GM23338 (cell line): Measurements from ENCODE around the gene PPP1R7. TPM values are rescaled to one million over a fixed set of nuclear protein-coding genes. Genes with fewer than 3 reads are reported as not detected.

ENCODE experiments used
- ATAC-seq: fragments of 200-7000 bp; cut with Tn5 transposase; 3 replicates; pipeline ENCODE4 v1.9.1; 2020
- DNase-seq: peaks from one replicate; pipeline ENCODE4 v3.0.0-alpha.2; 2015; ENCODE audit warnings: low spot score
- H2AFZ ChIP-seq: fragments of 200-600 bp; sonication (generic); 2 replicates; pipeline ENCODE4 v1.8.0; 2016; ENCODE audit warnings: antibody characterized with exemption, mild to moderate bottlenecking, moderate library complexity
- H3F3A ChIP-seq: fragments of 200-600 bp; sonication (generic); replicated peaks from 2 replicates; pipeline ENCODE4 v1.8.0; 2017; ENCODE audit warnings: antibody characterized with exemption, mixed run types, low read depth
- H3K27ac ChIP-seq: fragments of 200-600 bp; sonication (generic); 2 replicates; pipeline ENCODE4 v1.6.1; 2016; ENCODE audit warnings: low read depth
- H3K27me3 ChIP-seq: fragments of 200-600 bp; sonication (generic); 2 replicates; pipeline ENCODE4 v1.8.0; 2016; ENCODE audit warnings: mild to moderate bottlenecking, mixed run types, moderate library complexity; ENCODE audit not compliant: insufficient read depth
- H3K36me3 ChIP-seq: fragments of 200-600 bp; sonication (generic); 2 replicates; pipeline ENCODE4 v1.8.0; 2016; ENCODE audit warnings: mild to moderate bottlenecking; ENCODE audit not compliant: insufficient read depth
- H3K4me1 ChIP-seq: fragments of 200-600 bp; sonication (generic); 2 replicates; pipeline ENCODE4 v1.8.0; 2016; ENCODE audit warnings: mild to moderate bottlenecking, moderate library complexity; ENCODE audit not compliant: insufficient read depth
- H3K4me2 ChIP-seq: fragments of 200-600 bp; sonication (generic); 2 replicates; pipeline ENCODE4 v1.7.1; 2017; ENCODE audit warnings: mixed run types
- H3K4me3 ChIP-seq: fragments of 200-600 bp; sonication (generic); 2 replicates; pipeline ENCODE4 v1.6.1; 2016; ENCODE audit warnings: mixed run types
- H3K79me2 ChIP-seq: fragments of 200-600 bp; sonication (generic); replicated peaks from 2 replicates; pipeline ENCODE4 v1.8.0; 2017; ENCODE audit warnings: mild to moderate bottlenecking; ENCODE audit not compliant: insufficient read depth
- H3K9me2 ChIP-seq: fragments of 200-600 bp; sonication (generic); 2 replicates; pipeline ENCODE4 v1.8.0; 2017; ENCODE audit not compliant: insufficient read depth
- H4K20me1 ChIP-seq: fragments of 200-600 bp; sonication (generic); replicated peaks from 2 replicates; pipeline ENCODE4 v1.8.0; 2017; ENCODE audit warnings: mild to moderate bottlenecking; ENCODE audit not compliant: insufficient read depth
- H3K27ac Mint-ChIP-seq: 2 replicates; pipeline ENCODE4 v1.8.0; 2020; ENCODE audit warnings: inconsistent platforms, mild to moderate bottlenecking, moderate library complexity, mixed read lengths
- H3K27me3 Mint-ChIP-seq: 3 replicates; pipeline ENCODE4 v1.8.0; 2022; ENCODE audit warnings: low read depth, mild to moderate bottlenecking, moderate library complexity, mixed read lengths, inconsistent platforms; ENCODE audit not compliant: insufficient read depth, poor library complexity
- H3K36me3 Mint-ChIP-seq: 3 replicates; pipeline ENCODE4 v1.8.0; 2021; ENCODE audit warnings: low read depth, mild to moderate bottlenecking, inconsistent platforms, moderate library complexity, mixed read lengths
- H3K4me1 Mint-ChIP-seq: 3 replicates; pipeline ENCODE4 v1.8.0; 2020; ENCODE audit warnings: mild to moderate bottlenecking, inconsistent platforms, mixed read lengths
- H3K4me3 Mint-ChIP-seq: 3 replicates; pipeline ENCODE4 v1.8.0; 2021; ENCODE audit warnings: moderate library complexity, mild to moderate bottlenecking, inconsistent platforms, mixed read lengths
- H3K9me3 Mint-ChIP-seq: 3 replicates; pipeline ENCODE4 v1.8.0; 2020; ENCODE audit warnings: moderate library complexity, mild to moderate bottlenecking, inconsistent platforms, mixed read lengths
- CREB1 ChIP-seq: fragments of 250-450 bp; sonication (Bioruptor Pico); IDR thresholded peaks from 2 replicates; pipeline ENCODE4 v1.5.0; 2020; ENCODE audit warnings: low read depth, mild to moderate bottlenecking, moderate library complexity
- CTCF ChIP-seq, 2 experiments: fragments of 200-600 bp in 1 of 2; sonication (generic) in 1 of 2; conservative IDR thresholded peaks; 2 replicates each; pipeline versions ENCODE4 v1.5.1 to v1.6.1; 2016 to 2017; ENCODE audit warnings: antibody characterized with exemption in 2 of 2, low read depth in 2 of 2, mild to moderate bottlenecking in 2 of 2, moderate library complexity in 1 of 2
- EZH2 ChIP-seq: fragments of 200-600 bp; sonication (generic); IDR thresholded peaks from one replicate; pipeline ENCODE4 v1.8.0; 2017; ENCODE audit warnings: antibody characterized with exemption, mild to moderate bottlenecking, low read depth; ENCODE audit not compliant: unreplicated experiment
- EZH2phosphoT487 ChIP-seq: fragments of 200-600 bp; sonication (generic); IDR thresholded peaks from one replicate; pipeline ENCODE4 v1.8.1; 2018; ENCODE audit warnings: antibody characterized with exemption; ENCODE audit not compliant: unreplicated experiment
- JUNB ChIP-seq: IDR thresholded peaks from one replicate; pipeline ENCODE4 v1.6.1; 2016; ENCODE audit warnings: antibody characterized with exemption; ENCODE audit not compliant: unreplicated experiment
- NANOG ChIP-seq: IDR thresholded peaks from 2 replicates; pipeline ENCODE4 v1.6.1; 2016; ENCODE audit warnings: antibody characterized with exemption, borderline replicate concordance
- POLR2AphosphoS5 ChIP-seq: IDR thresholded peaks from 2 replicates; pipeline ENCODE4 v1.6.1; 2016; ENCODE audit warnings: antibody characterized with exemption, low read depth
- STAT1 ChIP-seq: IDR thresholded peaks from one replicate; pipeline ENCODE4 v1.6.1; 2016; ENCODE audit warnings: antibody characterized with exemption; ENCODE audit not compliant: unreplicated experiment
- ZNF114 ChIP-seq: fragments of 250-450 bp; sonication (Bioruptor Pico); IDR thresholded peaks from 2 replicates; pipeline ENCODE4 v1.5.0; 2020; ENCODE audit warnings: mild to moderate bottlenecking, moderate library complexity
- ZNF331 ChIP-seq: fragments of 250-450 bp; sonication (Bioruptor Pico); IDR thresholded peaks from 2 replicates; pipeline ENCODE4 v1.5.0; 2020; ENCODE audit warnings: low read depth, mild to moderate bottlenecking, moderate library complexity
- polyA plus RNA-seq: library from polyadenylated mRNA; unstranded; fragments of >200 nt; fragmentation: Nextera tagmentation; extraction: Ambion mirVana; gene quantifications from 2 replicates; pipeline ENCODE4 v1.2.1, GENCODE V29; 2016
- total RNA-seq: library from RNA; depleted of rRNA; stranded (reverse); fragments of >200 nt; shearing (Covaris generic); gene quantifications from 2 replicates; pipeline ENCODE4 v1.2.3, GENCODE V29; 2014
- TF ChIP-seq, protein P1 (sequence below): IDR thresholded peaks from one replicate; pipeline ENCODE4 v1.6.1; 2018; ENCODE audit warnings: antibody characterized with exemption; ENCODE audit not compliant: unreplicated experiment
- TF ChIP-seq, protein P2 (sequence below): IDR thresholded peaks from 2 replicates; pipeline ENCODE4 v1.6.1; 2016; ENCODE audit warnings: antibody characterized with exemption
- TF ChIP-seq, protein P3 (sequence below): fragments of 250-450 bp; sonication (Bioruptor Pico); IDR thresholded peaks from 2 replicates; pipeline ENCODE4 v1.5.0; 2020; ENCODE audit warnings: mild to moderate bottlenecking, moderate library complexity

PPP1R7 gene
- total and polyA plus RNA-seq, 2 experiments from 2014 or later: 48.2 to 94.3 TPM

- peak within 1 kb of the TSS; percentile 99 for H2AFZ ChIP-seq
- DNase-seq: peak; percentile 93
- peak within 1 kb of the TSS; percentile 97 for H3K27ac Mint-ChIP-seq
- peaks cover 6% of the 10 kb centered on the region for H3K27me3 Mint-ChIP-seq
- no peaks in the 10 kb centered on the region for H3K9me3 Mint-ChIP-seq
- H3K4me3 ChIP-seq: peak within 1 kb of the TSS; percentile 94
- H3K27ac ChIP-seq: peak within 1 kb of the TSS; percentile 87
- TF ChIP-seq, protein P1, sequence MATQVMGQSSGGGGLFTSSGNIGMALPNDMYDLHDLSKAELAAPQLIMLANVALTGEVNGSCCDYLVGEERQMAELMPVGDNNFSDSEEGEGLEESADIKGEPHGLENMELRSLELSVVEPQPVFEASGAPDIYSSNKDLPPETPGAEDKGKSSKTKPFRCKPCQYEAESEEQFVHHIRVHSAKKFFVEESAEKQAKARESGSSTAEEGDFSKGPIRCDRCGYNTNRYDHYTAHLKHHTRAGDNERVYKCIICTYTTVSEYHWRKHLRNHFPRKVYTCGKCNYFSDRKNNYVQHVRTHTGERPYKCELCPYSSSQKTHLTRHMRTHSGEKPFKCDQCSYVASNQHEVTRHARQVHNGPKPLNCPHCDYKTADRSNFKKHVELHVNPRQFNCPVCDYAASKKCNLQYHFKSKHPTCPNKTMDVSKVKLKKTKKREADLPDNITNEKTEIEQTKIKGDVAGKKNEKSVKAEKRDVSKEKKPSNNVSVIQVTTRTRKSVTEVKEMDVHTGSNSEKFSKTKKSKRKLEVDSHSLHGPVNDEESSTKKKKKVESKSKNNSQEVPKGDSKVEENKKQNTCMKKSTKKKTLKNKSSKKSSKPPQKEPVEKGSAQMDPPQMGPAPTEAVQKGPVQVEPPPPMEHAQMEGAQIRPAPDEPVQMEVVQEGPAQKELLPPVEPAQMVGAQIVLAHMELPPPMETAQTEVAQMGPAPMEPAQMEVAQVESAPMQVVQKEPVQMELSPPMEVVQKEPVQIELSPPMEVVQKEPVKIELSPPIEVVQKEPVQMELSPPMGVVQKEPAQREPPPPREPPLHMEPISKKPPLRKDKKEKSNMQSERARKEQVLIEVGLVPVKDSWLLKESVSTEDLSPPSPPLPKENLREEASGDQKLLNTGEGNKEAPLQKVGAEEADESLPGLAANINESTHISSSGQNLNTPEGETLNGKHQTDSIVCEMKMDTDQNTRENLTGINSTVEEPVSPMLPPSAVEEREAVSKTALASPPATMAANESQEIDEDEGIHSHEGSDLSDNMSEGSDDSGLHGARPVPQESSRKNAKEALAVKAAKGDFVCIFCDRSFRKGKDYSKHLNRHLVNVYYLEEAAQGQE: no peak
- TF ChIP-seq NANOG (no peak), JUNB (no peak), CTCF (conservative IDR thresholded peaks at IDR 0.05; ENCODE audit: low read depth in 2 of 2) (no peak), EZH2 (no peak), STAT1 (no peak), POLR2AphosphoS5 (peak; percentile 84), EZH2phosphoT487 (no peak), CREB1 (CRISPR knock-in tag) (peak; percentile 86), ZNF114 (CRISPR knock-in tag) (no peak), ZNF331 (no peak)
- TF ChIP-seq, protein P2, sequence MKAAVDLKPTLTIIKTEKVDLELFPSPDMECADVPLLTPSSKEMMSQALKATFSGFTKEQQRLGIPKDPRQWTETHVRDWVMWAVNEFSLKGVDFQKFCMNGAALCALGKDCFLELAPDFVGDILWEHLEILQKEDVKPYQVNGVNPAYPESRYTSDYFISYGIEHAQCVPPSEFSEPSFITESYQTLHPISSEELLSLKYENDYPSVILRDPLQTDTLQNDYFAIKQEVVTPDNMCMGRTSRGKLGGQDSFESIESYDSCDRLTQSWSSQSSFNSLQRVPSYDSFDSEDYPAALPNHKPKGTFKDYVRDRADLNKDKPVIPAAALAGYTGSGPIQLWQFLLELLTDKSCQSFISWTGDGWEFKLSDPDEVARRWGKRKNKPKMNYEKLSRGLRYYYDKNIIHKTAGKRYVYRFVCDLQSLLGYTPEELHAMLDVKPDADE: peak; percentile 89
- TF ChIP-seq, protein P3, sequence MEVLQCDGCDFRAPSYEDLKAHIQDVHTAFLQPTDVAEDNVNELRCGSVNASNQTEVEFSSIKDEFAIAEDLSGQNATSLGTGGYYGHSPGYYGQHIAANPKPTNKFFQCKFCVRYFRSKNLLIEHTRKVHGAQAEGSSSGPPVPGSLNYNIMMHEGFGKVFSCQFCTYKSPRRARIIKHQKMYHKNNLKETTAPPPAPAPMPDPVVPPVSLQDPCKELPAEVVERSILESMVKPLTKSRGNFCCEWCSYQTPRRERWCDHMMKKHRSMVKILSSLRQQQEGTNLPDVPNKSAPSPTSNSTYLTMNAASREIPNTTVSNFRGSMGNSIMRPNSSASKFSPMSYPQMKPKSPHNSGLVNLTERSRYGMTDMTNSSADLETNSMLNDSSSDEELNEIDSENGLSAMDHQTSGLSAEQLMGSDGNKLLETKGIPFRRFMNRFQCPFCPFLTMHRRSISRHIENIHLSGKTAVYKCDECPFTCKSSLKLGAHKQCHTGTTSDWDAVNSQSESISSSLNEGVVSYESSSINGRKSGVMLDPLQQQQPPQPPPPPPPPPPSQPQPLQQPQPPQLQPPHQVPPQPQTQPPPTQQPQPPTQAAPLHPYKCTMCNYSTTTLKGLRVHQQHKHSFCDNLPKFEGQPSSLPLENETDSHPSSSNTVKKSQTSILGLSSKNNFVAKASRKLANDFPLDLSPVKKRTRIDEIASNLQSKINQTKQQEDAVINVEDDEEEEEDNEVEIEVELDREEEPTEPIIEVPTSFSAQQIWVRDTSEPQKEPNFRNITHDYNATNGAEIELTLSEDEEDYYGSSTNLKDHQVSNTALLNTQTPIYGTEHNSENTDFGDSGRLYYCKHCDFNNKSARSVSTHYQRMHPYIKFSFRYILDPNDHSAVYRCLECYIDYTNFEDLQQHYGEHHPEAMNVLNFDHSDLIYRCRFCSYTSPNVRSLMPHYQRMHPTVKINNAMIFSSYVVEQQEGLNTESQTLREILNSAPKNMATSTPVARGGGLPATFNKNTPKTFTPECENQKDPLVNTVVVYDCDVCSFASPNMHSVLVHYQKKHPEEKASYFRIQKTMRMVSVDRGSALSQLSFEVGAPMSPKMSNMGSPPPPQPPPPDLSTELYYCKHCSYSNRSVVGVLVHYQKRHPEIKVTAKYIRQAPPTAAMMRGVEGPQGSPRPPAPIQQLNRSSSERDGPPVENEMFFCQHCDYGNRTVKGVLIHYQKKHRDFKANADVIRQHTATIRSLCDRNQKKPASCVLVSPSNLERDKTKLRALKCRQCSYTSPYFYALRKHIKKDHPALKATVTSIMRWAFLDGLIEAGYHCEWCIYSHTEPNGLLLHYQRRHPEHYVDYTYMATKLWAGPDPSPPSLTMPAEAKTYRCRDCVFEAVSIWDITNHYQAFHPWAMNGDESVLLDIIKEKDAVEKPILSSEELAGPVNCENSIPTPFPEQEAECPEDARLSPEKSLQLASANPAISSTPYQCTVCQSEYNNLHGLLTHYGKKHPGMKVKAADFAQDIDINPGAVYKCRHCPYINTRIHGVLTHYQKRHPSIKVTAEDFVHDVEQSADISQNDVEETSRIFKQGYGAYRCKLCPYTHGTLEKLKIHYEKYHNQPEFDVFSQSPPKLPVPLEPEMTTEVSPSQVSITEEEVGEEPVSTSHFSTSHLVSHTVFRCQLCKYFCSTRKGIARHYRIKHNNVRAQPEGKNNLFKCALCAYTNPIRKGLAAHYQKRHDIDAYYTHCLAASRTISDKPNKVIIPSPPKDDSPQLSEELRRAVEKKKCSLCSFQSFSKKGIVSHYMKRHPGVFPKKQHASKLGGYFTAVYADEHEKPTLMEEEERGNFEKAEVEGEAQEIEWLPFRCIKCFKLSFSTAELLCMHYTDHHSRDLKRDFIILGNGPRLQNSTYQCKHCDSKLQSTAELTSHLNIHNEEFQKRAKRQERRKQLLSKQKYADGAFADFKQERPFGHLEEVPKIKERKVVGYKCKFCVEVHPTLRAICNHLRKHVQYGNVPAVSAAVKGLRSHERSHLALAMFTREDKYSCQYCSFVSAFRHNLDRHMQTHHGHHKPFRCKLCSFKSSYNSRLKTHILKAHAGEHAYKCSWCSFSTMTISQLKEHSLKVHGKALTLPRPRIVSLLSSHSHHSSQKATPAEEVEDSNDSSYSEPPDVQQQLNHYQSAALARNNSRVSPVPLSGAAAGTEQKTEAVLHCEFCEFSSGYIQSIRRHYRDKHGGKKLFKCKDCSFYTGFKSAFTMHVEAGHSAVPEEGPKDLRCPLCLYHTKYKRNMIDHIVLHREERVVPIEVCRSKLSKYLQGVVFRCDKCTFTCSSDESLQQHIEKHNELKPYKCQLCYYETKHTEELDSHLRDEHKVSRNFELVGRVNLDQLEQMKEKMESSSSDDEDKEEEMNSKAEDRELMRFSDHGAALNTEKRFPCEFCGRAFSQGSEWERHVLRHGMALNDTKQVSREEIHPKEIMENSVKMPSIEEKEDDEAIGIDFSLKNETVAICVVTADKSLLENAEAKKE (CRISPR knock-in tag): no peak
- H3K4me1 ChIP-seq: peaks cover 4% of the 10 kb centered on the region; the same call in 1 of the 2 replicates
- H3K9me2 ChIP-seq: no peaks in the 10 kb centered on the region
- ATAC-seq: peak; percentile 99
- H4K20me1 ChIP-seq: peaks cover 23% of the 10 kb centered on the region
- H3K4me2 ChIP-seq: peak within 1 kb of the TSS; percentile 79
- peaks cover 18% of the 10 kb centered on the region for H3K36me3 Mint-ChIP-seq
- peak within 1 kb of the TSS; percentile 95 for H3K4me3 Mint-ChIP-seq
- H3K27me3 ChIP-seq: no peaks in the 10 kb centered on the region
- peaks cover 7% of the 10 kb centered on the region; the same call in 1 of the 2 replicates for H3F3A ChIP-seq
- peaks cover 6% of the 10 kb centered on the region; the same call in 1 of the 3 replicates for H3K4me1 Mint-ChIP-seq
- peaks cover 8% of the 10 kb centered on the region; the same call in 1 of the 2 replicates for H3K36me3 ChIP-seq
- peaks cover 46% of the 10 kb centered on the region for H3K79me2 ChIP-seq
Observed at GRCh38 chr2:241102239-241102803, 47.9 kb upstream of the PPP1R7 start, which contains the start of gene MTERF4. Gene MTERF4, minus strand, starts transcription at chr2:241102287. Its CDS starts 14 bp downstream, at chr2:241102273.
